HAP-1 (cell line): Measurements from ENCODE around the gene TSSK6.
A peak's percentile ranks its signal among the peaks of the same experiment; 100 is the strongest.

Source experiments
- DNase-seq, 2 experiments: peaks; one replicate each; pipeline ENCODE4 v3.0.0-alpha.2; 2016 to 2020; ENCODE audit warnings: low spot score in 2 of 2
- H3K27me3 ChIP-seq: fragments of 250-450 bp; sonication (Bioruptor Pico); 2 replicates; pipeline ENCODE4 v1.5.1; 2020; ENCODE audit warnings: low read depth, mild to moderate bottlenecking, moderate library complexity
- H3K36me3 ChIP-seq: fragments of 250-450 bp; sonication (Bioruptor Pico); replicated peaks from 2 replicates; pipeline ENCODE4 v1.5.1; 2020; ENCODE audit warnings: mild to moderate bottlenecking
- H3K4me1 ChIP-seq: fragments of 250-450 bp; sonication (Bioruptor Pico); 2 replicates; pipeline ENCODE4 v1.5.1; 2020; ENCODE audit warnings: mild to moderate bottlenecking
- H3K4me3 ChIP-seq: fragments of 250-450 bp; sonication (Bioruptor Pico); 2 replicates; pipeline ENCODE4 v1.5.1; 2020; ENCODE audit warnings: mild to moderate bottlenecking, moderate library complexity
- H3K9me3 ChIP-seq: fragments of 250-450 bp; sonication (Bioruptor Pico); 2 replicates; pipeline ENCODE4 v1.5.1; 2020; ENCODE audit warnings: mild to moderate bottlenecking, moderate library complexity
- in situ Hi-C: fragments of 300-500 bp; cut with MboI; formaldehyde crosslinking; loops from 3 replicates; pipeline ENCODE4 v1.14.3; 2020; ENCODE audit warnings: low sequenced_read_pairs, inconsistent platforms, mixed read lengths

The TSSK6 gene

GRCh38 chr19:19540715-19541515 lies 25.6 kb upstream of the TSSK6 start:
- Histone ChIP-seq H3K9me3 (no peaks in the 10 kb centered on the region), H3K27me3 (no peaks in the 10 kb centered on the region), H3K4me1 (no peaks in the 10 kb centered on the region), H3K4me3 (no peak overlapping the region), H3K36me3 (no peaks in the 10 kb centered on the region)
- in situ Hi-C loops, result loop anchor here (25.0 kb wide), 1 partner anchor 421 kb away; no protein-coding TSS in a partner anchor
- peak; percentile 31 to 84 for DNase-seq

- DNase-seq, result peak in 1 of 2 experiments; percentile 70
- H3K9me3 ChIP-seq, result no peaks in the 10 kb centered on the region
- in situ Hi-C loops, result loop anchor here (25.0 kb wide), 1 partner anchor 422 kb away; no protein-coding TSS in a partner anchor
- H3K27me3 ChIP-seq, result no peaks in the 10 kb centered on the region
- H3K4me3 ChIP-seq, result no peak overlapping the region
- H3K4me1 ChIP-seq, result no peaks in the 10 kb centered on the region
- H3K36me3 ChIP-seq, result no peaks in the 10 kb centered on the region
These were observed 24.8 kb upstream of the TSSK6 start for GRCh38 chr19:19540064-19540714.

- DNase-seq, result no peak
- in situ Hi-C loops, result loop anchor here (5.0 to 25.0 kb wide), 2 partner anchors 103 to 423 kb away; partner anchors contain the start of gene GMIP
- Histone ChIP-seq H3K4me3 (no peak overlapping the region), H3K9me3 (no peaks in the 10 kb centered on the region), H3K27me3 (no peaks in the 10 kb centered on the region), H3K4me1 (no peaks in the 10 kb centered on the region), H3K36me3 (no peaks in the 10 kb centered on the region)
These were observed 24.3 kb upstream of the TSSK6 start for GRCh38 chr19:19539698-19540063.

GRCh38 chr19:19538785-19539166 lies 23.4 kb upstream of the TSSK6 start:
- in situ Hi-C loops, result loop anchor here (5.0 to 25.0 kb wide), 2 partner anchors 104 to 424 kb away; partner anchors contain the start of gene GMIP
- Histone ChIP-seq H3K36me3 (no peaks in the 10 kb centered on the region), H3K9me3 (no peaks in the 10 kb centered on the region), H3K4me1 (no peaks in the 10 kb centered on the region), H3K27me3 (no peaks in the 10 kb centered on the region), H3K4me3 (no peak overlapping the region)
- no peak for DNase-seq

- Histone ChIP-seq H3K4me3 (no peak within 1 kb of the TSS), H3K36me3 (no peaks in the 10 kb centered on the region), H3K27me3 (no peaks in the 10 kb centered on the region), H3K9me3 (no peaks in the 10 kb centered on the region), H3K4me1 (no peaks in the 10 kb centered on the region)
- DNase-seq, result peak in 1 of 2 experiments; percentile 39
- in situ Hi-C loops, result loop anchor here (5.0 to 25.0 kb wide), 2 partner anchors 104 to 424 kb away; partner anchors contain the start of gene GMIP
These were observed 22.9 kb upstream of the TSSK6 start, which contains the start of gene CILP2 for GRCh38 chr19:19538061-19538784. Gene CILP2, plus strand, starts transcription at chr19:19538265. Its CDS starts 85 bp downstream, at chr19:19538350.

- H3K9me3 ChIP-seq, result no peaks in the 10 kb centered on the region
- no peaks in the 10 kb centered on the region for H3K36me3 ChIP-seq
- no peaks in the 10 kb centered on the region for H3K27me3 ChIP-seq
- in situ Hi-C loops, result loop anchor here (5.0 to 25.0 kb wide), 2 partner anchors 105 to 425 kb away; partner anchors contain the start of gene GMIP
- no peak for DNase-seq
- H3K4me3 ChIP-seq, result no peak overlapping the region
- no peaks in the 10 kb centered on the region for H3K4me1 ChIP-seq
These were observed 22.0 kb upstream of the TSSK6 start for GRCh38 chr19:19537075-19538048.

GRCh38 chr19:19535311-19536191 lies 20.2 kb upstream of the TSSK6 start:
- no peaks in the 10 kb centered on the region for H3K9me3 ChIP-seq
- H3K4me3 ChIP-seq, result no peak overlapping the region
- in situ Hi-C loops, result loop anchor here (5.0 to 25.0 kb wide), 2 partner anchors 107 to 427 kb away; partner anchors contain the start of gene GMIP
- H3K4me1 ChIP-seq, result no peaks in the 10 kb centered on the region
- H3K36me3 ChIP-seq, result no peaks in the 10 kb centered on the region
- DNase-seq, result no peak
- H3K27me3 ChIP-seq, result no peaks in the 10 kb centered on the region

GRCh38 chr19:19534556-19535265 lies 19.4 kb upstream of the TSSK6 start:
- H3K4me3 ChIP-seq, result no peak overlapping the region
- no peak for DNase-seq
- no peaks in the 10 kb centered on the region for H3K4me1 ChIP-seq
- in situ Hi-C loops, result loop anchor here (5.0 to 25.0 kb wide), 2 partner anchors 108 to 428 kb away; partner anchors contain the start of gene GMIP
- no peaks in the 10 kb centered on the region for H3K9me3 ChIP-seq
- no peaks in the 10 kb centered on the region for H3K36me3 ChIP-seq
- H3K27me3 ChIP-seq, result no peaks in the 10 kb centered on the region

GRCh38 chr19:19533841-19534240 lies 18.5 kb upstream of the TSSK6 start:
- in situ Hi-C loops, result loop anchor here (25.0 kb wide), 1 partner anchor 428 kb away; no protein-coding TSS in a partner anchor
- Histone ChIP-seq H3K9me3 (no peaks in the 10 kb centered on the region), H3K4me1 (no peaks in the 10 kb centered on the region), H3K4me3 (no peak overlapping the region), H3K27me3 (no peaks in the 10 kb centered on the region), H3K36me3 (no peaks in the 10 kb centered on the region)
- no peak for DNase-seq

- Histone ChIP-seq H3K9me3 (no peaks in the 10 kb centered on the region), H3K4me1 (no peaks in the 10 kb centered on the region), H3K4me3 (no peak overlapping the region), H3K27me3 (no peaks in the 10 kb centered on the region), H3K36me3 (peaks cover 4% of the 10 kb centered on the region)
- in situ Hi-C loops, result loop anchor here (25.0 kb wide), 1 partner anchor 429 kb away; no protein-coding TSS in a partner anchor
- no peak for DNase-seq
These were observed 17.7 kb upstream of the TSSK6 start for GRCh38 chr19:19532806-19533701.
